ENCODE measurements around the gene CCDC9B. TPM values are rescaled to one million over a fixed set of nuclear protein-coding genes. Genes with fewer than 3 reads are reported as not detected.

Gene CCDC9B
- total and polyA plus RNA-seq, 5 donors, result 71.9 to 144 (median 130) TPM

DNA sequence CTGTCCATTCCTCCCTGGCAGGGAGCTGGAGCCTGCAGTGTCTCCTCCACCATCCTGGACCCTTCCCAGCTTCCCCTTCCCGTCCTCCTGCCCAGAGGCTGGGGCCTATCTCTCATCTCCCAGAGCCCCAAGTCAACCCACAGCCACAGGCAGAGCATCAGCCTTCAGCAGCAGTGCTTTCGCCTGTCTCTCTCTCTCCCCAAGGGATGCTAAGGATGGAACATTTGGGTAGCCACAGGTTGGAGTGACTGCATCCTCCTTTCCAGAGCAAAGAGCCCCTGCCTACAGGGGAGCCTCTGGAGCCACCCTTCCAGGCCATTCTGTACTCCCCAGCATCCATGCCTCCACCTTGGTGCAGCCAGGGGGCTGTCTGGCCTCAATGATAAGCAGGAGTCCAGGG, 37.2 kb downstream of the CCDC9B start:
- intact Hi-C loops (cut with DNase I), result no loop called here
- ATAC-seq (no peak), DNase-seq (no peak)
- Histone ChIP-seq H3K27ac (ENCODE audit: low read length) (no peak overlapping the region), H3K27me3 (ENCODE audit: control insufficient read depth, insufficient read depth) (no peaks in the 10 kb centered on the region), H3K4me1 (ENCODE audit: control insufficient read depth, insufficient read depth, low read length) (no peaks in the 10 kb centered on the region), H3K4me3 (ENCODE audit: low read length) (no peak overlapping the region), H3K9me3 (ENCODE audit: control insufficient read depth, low read length) (no peaks in the 10 kb centered on the region)
- 92% methylated on average over 2 of the region's 2 CpGs for WGBS

DNA sequence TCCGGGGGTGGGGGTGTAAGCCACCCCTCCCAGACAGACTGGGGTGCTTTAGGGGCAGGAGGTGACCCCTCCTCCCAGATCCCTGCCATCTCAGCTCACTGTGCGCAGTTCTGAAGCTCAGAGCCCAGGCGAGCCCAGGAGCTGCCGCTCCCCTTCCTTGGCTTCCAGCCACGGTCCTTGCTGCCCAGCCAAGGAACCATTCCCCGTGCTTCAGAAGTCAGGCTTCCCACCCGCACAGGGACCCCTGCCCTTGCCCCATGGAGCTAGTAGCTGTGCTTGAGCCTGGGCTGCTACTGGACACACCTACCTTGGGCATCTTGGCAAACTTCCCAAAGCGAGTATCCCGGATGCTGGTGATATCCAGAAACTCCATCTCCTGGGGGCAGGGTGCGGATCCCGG, 37.8 kb downstream of the CCDC9B start:
- peak in 1 of 3 donors; percentile 65 for DNase-seq
- H3K27ac ChIP-seq (ENCODE audit: low read length), result no peak overlapping the region
- 55% methylated on average over 11 of the region's 11 CpGs for WGBS
- intact Hi-C loops (cut with DNase I), result no loop called here
- no peak for ATAC-seq
- H3K4me1 ChIP-seq (ENCODE audit: control insufficient read depth, insufficient read depth, low read length), result no peaks in the 10 kb centered on the region
- no peaks in the 10 kb centered on the region for H3K9me3 ChIP-seq (ENCODE audit: control insufficient read depth, low read length)
- no peaks in the 10 kb centered on the region for H3K27me3 ChIP-seq (ENCODE audit: control insufficient read depth, insufficient read depth)
- H3K4me3 ChIP-seq (ENCODE audit: low read length), result no peak overlapping the region

DNA sequence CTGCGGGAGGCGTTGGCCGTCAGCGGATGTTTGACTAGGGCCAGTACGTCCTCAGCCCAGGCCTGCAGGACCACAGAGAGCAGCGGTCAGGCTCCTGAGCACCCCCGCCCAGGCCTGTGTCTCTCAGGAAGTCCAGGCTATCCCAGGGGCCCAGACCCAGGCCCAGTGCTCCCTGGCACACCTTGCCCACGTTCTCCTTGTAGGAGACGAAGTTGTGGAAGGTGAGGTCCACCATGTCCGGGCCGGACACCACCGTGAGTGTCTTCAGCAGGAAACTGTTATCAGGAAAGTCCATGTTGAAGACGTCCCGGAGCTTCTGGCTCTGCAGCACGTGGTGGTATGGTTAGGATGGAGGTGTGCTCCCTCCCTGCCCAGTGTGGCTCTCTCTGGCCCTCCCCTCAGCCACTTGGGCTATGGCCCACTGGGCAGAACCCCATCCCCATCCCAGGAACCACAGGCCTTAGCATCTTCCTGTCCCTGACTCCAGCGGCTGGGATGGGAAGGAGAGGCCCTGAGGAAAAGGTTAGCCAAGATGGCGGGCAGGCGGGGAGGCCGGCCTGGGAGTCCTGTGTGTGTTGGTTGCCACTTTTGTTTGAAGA, 38.4 kb downstream of the CCDC9B start:
- H3K4me3 ChIP-seq (ENCODE audit: low read length), result no peak overlapping the region
- no peaks in the 10 kb centered on the region for H3K27me3 ChIP-seq (ENCODE audit: control insufficient read depth, insufficient read depth)
- 88% methylated on average over 19 of the region's 19 CpGs for WGBS
- H3K9me3 ChIP-seq (ENCODE audit: control insufficient read depth, low read length), result no peaks in the 10 kb centered on the region
- no peak for ATAC-seq
- no peaks in the 10 kb centered on the region for H3K4me1 ChIP-seq (ENCODE audit: control insufficient read depth, insufficient read depth, low read length)
- DNase-seq, result peak in 1 of 3 donors; percentile 61
- intact Hi-C loops (cut with DNase I), result no loop called here
- no peak overlapping the region for H3K27ac ChIP-seq (ENCODE audit: low read length)

DNA sequence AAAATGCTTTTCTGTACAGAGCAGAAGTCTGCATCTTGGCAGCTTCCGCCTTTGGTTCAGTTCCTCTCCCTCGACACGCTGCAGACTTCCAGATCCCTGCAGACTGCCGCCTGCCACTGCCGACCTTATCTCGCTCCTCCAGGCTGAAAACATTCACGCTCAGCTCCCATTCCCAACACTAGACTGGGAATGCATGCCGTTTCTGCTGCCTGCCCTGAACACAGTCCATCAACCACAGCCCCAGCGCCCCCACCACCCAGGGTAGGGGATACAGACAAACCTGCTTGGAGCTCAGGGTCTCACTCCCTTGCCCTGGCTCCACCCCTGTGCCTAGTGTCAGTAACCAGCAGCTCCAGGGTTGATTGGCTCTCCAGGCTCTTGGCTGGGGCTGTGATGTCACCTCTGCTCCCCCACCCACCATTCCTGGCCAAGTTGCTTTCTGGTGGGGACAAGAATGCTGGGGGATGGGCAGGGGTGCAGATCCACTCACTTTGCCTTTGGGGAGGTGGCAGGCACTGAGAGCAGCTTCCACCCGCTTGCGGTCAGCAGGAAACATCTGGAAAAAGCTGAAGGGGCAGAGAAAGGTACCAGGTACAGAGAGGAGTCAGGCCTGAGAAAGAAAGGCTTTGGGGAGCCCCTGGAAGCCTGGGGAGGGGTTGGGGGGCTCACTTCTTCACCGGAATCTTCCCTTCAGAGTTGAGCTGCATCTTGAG, 39.1 kb downstream of the CCDC9B start:
- 39% methylated on average over 12 of the region's 12 CpGs for WGBS
- Histone ChIP-seq H3K27me3 (ENCODE audit: control insufficient read depth, insufficient read depth) (no peaks in the 10 kb centered on the region), H3K4me3 (ENCODE audit: low read length) (no peak overlapping the region), H3K27ac (ENCODE audit: low read length) (no peak overlapping the region), H3K9me3 (ENCODE audit: control insufficient read depth, low read length) (no peaks in the 10 kb centered on the region), H3K4me1 (ENCODE audit: control insufficient read depth, insufficient read depth, low read length) (no peaks in the 10 kb centered on the region)
- intact Hi-C loops (cut with DNase I), result no loop called here
- DNase-seq (peak in 1 of 3 donors; percentile 76), ATAC-seq (peak; percentile 37 to 68)

DNA sequence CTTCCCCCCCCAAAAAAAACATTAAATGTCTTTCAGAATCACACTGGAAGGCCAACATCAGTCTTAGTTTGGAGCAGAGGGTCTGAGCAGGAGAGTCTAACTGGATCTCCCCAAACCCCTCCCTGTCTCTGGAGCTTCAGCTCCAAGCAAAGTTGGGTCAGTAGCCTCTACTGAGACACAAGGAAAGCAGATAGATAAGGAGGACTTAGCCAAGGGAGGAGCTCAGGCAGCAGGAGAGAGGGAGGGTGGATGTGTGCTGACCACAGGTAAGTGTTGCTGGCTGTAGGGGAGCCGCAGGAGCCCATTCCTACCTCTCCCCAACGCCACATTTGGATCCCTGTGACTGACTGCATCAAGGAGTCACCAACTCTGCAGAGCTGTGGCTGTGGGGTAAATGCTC, 40.0 kb downstream of the CCDC9B start:
- intact Hi-C loops (cut with DNase I), result no loop called here
- no peak overlapping the region for H3K4me3 ChIP-seq (ENCODE audit: low read length)
- no peak overlapping the region for H3K27ac ChIP-seq (ENCODE audit: low read length)
- 79% methylated on average over 2 of the region's 2 CpGs for WGBS
- ATAC-seq (no peak), DNase-seq (no peak)
- no peaks in the 10 kb centered on the region for H3K27me3 ChIP-seq (ENCODE audit: control insufficient read depth, insufficient read depth)
- no peaks in the 10 kb centered on the region for H3K4me1 ChIP-seq (ENCODE audit: control insufficient read depth, insufficient read depth, low read length)
- no peaks in the 10 kb centered on the region for H3K9me3 ChIP-seq (ENCODE audit: control insufficient read depth, low read length)

DNA sequence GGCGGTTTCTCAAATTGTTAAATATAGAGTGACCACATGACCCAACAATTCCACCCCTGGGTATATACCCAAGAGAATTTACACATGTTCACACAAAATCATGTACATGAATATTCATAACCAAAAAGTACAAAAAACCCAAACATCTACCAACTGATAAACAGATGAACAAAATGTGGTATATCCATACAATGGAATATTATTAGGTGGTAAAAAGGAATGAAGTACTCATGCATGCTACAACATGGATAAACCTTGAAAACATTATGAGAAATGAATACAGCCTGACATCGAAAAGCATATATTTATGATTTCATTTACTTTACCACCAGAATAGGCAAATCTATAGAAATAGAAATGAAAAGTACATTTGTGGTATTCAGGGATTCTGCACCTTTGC, 40.4 kb downstream of the CCDC9B start:
- 97% methylated on average over 2 of the region's 2 CpGs for WGBS
- DNase-seq, result no peak
- H3K4me1 ChIP-seq (ENCODE audit: control insufficient read depth, insufficient read depth, low read length), result peaks cover 2% of the 10 kb centered on the region
- ATAC-seq, result no peak
- intact Hi-C loops (cut with DNase I), result no loop called here
- H3K27me3 ChIP-seq (ENCODE audit: control insufficient read depth, insufficient read depth), result no peaks in the 10 kb centered on the region
- H3K9me3 ChIP-seq (ENCODE audit: control insufficient read depth, low read length), result no peaks in the 10 kb centered on the region
- H3K27ac ChIP-seq (ENCODE audit: low read length), result no peak overlapping the region
- H3K4me3 ChIP-seq (ENCODE audit: low read length), result no peak overlapping the region

DNA sequence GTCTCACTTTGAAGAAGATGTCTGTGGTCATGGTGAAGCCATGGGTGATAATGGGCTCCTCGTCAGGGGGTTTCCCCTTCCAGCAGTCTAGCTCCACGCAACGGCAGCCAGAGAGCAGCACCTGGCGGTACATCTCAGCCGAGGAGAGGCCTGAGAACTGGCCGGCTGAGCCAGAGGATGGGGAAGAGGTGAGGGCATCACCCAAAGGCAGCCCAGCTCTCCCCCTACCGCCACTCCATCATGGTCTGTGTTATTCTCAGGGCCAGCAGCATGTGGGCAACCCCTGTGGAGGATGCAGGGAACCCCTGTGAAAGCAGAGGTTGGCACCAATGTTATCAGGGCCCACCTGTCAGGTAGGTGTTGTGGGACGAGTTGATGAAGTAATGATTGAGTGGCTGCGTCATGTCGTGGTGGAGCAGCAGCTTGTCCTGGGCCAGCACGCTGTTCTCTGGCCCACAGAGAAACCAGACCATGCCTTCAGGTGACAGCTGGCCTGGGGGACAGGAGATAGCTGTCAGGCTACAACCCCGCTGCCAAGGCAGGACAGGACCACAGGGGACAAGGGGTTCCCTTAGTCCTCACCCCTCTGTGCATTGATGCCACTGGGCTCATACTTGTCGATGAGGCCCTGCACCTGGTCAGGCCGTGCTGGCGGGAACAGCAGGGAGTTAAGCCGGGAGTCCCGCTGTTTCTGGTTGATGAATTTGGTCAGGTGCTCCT, 42.4 kb downstream of the CCDC9B start:
- no peak overlapping the region for H3K27ac ChIP-seq (ENCODE audit: low read length)
- intact Hi-C loops (cut with DNase I), result no loop called here
- no peak overlapping the region for H3K4me3 ChIP-seq (ENCODE audit: low read length)
- H3K9me3 ChIP-seq (ENCODE audit: control insufficient read depth, low read length), result no peaks in the 10 kb centered on the region
- peaks cover 4% of the 10 kb centered on the region for H3K4me1 ChIP-seq (ENCODE audit: control insufficient read depth, insufficient read depth, low read length)
- ATAC-seq (no peak), DNase-seq (no peak)
- WGBS, result 92% methylated on average over 17 of the region's 17 CpGs
- H3K27me3 ChIP-seq (ENCODE audit: control insufficient read depth, insufficient read depth), result no peaks in the 10 kb centered on the region

DNA sequence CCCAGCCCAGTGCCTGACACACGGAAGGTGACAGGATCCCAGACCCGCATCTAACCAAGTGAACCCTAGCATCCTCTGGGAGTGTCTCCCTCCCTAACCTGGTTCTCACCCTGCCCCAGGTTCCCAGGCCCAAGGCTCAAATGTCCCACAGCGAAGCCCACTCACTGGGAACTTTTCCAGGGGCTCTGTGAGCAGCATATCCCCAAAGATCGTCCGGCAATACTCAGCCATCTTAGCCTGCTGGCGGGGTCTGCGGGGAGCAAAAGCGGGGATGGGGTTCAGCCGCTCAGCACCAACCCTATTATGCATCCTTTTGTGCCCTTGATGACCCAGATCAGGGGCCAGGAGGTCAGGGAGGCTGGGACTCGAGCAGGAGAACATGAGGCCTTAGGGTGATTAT, 43.4 kb downstream of the CCDC9B start:
- Histone ChIP-seq H3K4me3 (ENCODE audit: low read length) (no peak overlapping the region), H3K27ac (ENCODE audit: low read length) (no peak overlapping the region), H3K9me3 (ENCODE audit: control insufficient read depth, low read length) (no peaks in the 10 kb centered on the region), H3K27me3 (ENCODE audit: control insufficient read depth, insufficient read depth) (no peaks in the 10 kb centered on the region), H3K4me1 (ENCODE audit: control insufficient read depth, insufficient read depth, low read length) (peaks cover 4% of the 10 kb centered on the region)
- DNase-seq, result no peak
- intact Hi-C loops (cut with DNase I), result no loop called here
- 94% methylated on average over 10 of the region's 10 CpGs for WGBS
- ATAC-seq, result no peak

DNA sequence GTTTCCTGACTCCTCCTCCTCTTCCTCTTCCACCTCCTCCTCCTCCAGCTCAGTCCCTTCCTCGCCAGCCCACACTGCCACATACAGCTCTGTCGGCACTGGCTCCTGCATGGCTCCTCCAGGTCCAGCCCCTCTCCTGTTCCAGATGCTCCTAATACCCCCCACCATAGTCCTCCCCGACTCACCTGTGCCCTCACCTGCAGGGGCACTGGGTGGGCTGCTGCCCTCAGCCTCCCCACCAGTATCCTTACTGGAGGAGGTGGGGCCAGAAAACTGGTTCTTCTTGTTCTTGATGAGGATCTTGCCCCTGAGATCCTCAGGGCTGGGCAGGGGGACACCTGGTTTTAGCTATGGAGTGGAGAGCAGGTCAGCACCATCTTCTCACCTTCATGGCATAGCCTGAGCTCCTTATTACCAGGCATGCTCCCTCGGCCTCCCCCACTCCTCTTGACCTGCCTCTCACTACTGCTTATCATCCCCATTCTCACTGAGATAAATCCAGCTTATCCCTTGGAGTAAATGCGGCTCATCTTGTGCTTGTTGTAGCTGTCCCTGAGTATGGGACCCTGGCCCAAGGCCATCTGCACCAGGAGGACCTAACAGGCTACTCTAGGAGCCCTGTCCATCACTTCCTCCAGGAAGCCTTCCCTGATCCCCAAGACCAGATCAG, 44.0 kb downstream of the CCDC9B start:
- ATAC-seq (peak; percentile 4 to 7), DNase-seq (peak in 1 of 3 donors; percentile 52)
- peaks cover 7% of the 10 kb centered on the region for H3K4me1 ChIP-seq (ENCODE audit: control insufficient read depth, insufficient read depth, low read length)
- no peaks in the 10 kb centered on the region for H3K27me3 ChIP-seq (ENCODE audit: control insufficient read depth, insufficient read depth)
- no peaks in the 10 kb centered on the region for H3K9me3 ChIP-seq (ENCODE audit: control insufficient read depth, low read length)
- 68% methylated on average over 5 of the region's 5 CpGs for WGBS
- intact Hi-C loops (cut with DNase I), result no loop called here
- peak overlapping the region; percentile 85 for H3K27ac ChIP-seq (ENCODE audit: low read length)
- no peak overlapping the region for H3K4me3 ChIP-seq (ENCODE audit: low read length)

DNA sequence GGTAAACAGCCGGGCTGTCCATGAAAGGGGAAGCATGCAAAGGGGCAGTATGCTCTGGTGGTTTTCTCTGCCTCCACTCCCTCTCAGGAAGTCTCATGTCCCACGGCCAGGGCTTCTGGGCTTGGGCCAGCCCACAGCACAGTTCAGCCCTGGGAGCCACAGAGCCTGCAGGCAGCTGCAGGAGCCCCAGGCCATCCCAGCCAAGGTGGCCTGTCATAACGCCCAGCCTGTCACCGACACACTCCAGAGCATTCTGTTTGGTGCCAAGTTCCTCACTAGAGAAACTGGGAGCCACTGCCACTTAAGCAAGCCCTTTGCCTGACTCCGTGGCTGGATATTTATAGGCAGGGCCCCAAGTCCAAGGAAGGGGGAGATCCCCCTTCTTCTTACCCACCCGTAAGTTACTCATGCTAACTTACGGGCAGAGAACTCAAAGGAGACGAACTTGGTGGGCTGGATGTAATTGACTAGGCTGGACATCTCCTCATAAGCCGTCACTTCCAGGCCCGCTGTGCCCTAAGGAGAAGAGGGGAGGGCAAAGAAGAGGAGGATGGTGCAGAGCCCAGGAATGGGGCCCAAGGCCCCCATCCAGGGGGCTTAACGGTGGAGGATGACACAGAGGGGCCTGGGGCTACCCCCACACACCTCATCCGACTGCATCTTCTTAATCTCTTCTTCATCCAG, 44.7 kb downstream of the CCDC9B start:
- H3K4me3 ChIP-seq (ENCODE audit: low read length), result no peak overlapping the region
- intact Hi-C loops (cut with DNase I), result no loop called here
- peaks cover 7% of the 10 kb centered on the region for H3K4me1 ChIP-seq (ENCODE audit: control insufficient read depth, insufficient read depth, low read length)
- peak; percentile 63 to 89 (median 86) for DNase-seq
- WGBS, result 35% methylated on average over 12 of the region's 12 CpGs
- H3K9me3 ChIP-seq (ENCODE audit: control insufficient read depth, low read length), result no peaks in the 10 kb centered on the region
- peak overlapping the region; percentile 85 for H3K27ac ChIP-seq (ENCODE audit: low read length)
- peak; percentile 81 to 85 for ATAC-seq
- H3K27me3 ChIP-seq (ENCODE audit: control insufficient read depth, insufficient read depth), result no peaks in the 10 kb centered on the region
